NCI-H2081 (cell line): ENCODE results near the gene AJAP1.

ENCODE experiments used
- DNase-seq, 2 experiments: peaks; one replicate each; lab custom pipeline; 2025; lab: John Stamatoyannopoulos, UW

AJAP1 gene

DNA sequence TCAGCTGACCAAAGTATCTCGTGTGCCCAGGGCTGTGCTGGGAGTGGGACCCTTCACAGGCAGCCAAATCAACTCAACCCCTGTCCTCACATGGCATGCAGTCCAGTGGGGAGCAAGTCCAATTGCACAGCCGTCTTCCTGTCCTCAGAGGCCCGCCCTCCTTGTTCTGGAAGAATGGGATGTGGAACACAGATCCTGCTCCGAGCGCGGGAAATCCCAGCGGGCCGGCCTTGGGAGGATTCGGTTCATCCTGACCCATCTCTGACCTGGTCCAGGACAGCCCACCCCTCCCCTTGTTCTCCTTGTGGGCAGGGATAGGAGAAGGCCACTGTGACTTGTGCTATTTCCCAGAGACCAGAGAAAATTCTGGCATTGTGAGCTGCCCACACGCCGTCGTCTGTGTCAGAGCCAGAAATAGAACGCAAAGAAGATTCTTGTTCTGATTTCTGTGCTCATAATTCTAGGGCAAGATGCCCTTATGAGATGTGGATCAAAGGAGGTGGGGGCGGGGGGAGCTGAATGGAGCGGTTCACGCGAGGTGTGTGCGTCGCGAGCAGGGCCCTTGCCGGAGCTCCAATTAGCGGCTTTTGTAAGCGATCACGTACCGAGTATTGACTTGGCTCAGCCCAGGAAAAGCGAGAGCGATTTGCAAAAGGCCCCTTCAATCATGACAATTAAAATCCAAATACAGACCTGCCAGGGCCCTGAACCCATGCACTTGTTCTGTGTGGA, 79.2 kb downstream of the AJAP1 start:
- no peak for DNase-seq

DNA sequence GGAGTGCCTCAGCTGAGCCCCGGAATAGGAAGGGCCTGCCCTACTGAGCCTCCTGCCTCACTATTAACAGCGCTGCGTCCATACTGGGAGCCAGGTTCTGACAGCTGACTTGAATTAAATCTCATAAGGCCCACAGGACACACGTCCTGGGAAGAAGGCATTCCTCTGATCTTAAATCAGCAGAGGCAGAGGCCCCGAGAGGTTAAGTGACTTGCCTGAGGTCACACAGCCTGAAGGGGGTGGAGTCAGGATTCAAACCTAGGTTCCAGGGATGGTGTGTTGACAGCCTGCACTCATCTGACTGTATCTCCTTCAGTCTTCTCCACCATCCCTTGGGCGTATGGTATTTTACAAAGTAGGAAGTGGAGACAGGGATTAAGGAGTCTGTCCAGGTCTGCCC, 79.8 kb downstream of the AJAP1 start:
- no peak for DNase-seq

- no peak for DNase-seq
These were observed 80.4 kb downstream of the AJAP1 start for GRCh38 chr1:4734791-4735190.

- no peak for DNase-seq
These were observed 81.8 kb downstream of the AJAP1 start for GRCh38 chr1:4736254-4736653.

DNA sequence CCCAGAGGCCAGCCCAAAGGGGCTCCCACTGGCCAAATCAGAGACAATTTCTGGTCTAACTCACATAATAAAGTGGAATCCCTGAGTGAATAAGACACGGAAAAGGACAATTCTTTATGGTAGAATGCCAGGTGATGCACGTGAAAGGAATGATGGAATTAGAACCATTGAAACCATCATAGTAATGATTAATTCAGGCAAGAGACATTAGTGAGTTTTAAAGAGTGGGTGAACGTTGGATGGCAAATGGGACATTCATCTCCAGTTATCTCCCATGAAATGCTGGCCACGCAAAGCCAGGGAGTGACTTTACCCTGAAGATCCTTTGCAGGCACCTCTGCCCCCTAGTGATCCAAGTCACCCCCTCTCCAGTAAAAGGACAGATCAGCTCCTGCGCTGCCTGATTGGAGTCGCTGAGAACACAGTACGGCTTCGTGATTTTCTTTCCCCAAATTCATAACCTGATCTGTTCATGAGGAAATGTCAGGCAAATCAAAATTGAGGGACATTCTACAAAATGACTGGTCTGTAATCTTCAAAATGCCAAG, 87.5 kb downstream of the AJAP1 start:
- DNase-seq, result no peak

DNA sequence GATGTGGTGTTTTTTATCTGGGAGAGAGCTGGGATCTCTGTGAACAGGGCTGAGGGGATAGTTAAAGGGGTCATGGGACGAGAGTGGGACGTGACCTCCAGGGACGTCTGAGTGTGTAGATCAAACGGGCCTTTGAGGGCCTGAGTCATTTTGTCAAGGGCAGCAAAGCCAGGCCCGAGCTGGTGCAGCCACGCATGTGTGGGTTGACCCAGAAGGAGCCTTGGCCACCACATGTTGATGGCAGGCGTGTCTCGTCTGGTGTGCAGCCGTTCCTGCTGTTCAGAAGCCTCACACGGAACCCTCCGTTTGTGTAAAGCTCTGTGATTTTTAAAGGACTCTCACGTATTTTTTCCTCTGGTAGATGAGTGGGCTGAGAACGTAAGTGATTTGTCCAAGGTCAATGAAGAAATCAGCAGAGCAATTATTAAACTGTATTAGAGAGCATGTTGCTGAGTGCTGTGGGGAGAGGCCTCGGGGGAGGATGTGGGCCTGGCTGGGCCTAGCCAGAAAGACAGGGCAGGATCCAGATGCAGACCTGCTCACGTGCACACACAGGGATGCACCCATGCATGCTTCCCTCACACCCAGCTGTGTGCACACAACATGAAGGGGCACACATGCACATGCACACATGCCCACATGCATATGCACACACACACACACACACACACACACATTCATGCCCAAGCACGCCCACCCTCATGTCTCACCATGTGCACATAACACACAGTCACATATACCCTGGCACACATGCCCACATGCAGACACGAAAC, 89.8 kb downstream of the AJAP1 start:
- DNase-seq, result no peak

DNA sequence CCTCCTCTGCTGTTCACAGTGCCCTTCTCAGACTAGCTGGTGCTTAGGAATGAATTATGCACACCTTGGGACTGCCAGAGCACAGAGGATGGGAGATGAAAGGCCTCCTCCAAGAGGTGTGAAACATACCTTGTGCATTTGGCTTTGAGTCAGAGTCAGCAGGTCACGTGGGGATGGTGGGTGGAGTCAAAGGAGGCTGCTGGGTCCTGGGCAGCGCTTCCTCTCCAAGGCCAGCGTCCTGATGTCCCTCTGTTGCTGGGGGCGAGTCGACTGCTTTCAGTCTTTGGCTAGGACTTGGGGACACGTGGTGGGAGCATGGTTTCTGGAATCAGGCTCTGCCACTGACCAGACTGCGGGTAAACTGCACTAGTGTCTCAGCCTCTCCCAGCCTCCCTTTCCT, 91.2 kb downstream of the AJAP1 start:
- DNase-seq, result no peak

- no peak for DNase-seq
These were observed 95.0 kb downstream of the AJAP1 start for GRCh38 chr1:4749406-4749805.

DNA sequence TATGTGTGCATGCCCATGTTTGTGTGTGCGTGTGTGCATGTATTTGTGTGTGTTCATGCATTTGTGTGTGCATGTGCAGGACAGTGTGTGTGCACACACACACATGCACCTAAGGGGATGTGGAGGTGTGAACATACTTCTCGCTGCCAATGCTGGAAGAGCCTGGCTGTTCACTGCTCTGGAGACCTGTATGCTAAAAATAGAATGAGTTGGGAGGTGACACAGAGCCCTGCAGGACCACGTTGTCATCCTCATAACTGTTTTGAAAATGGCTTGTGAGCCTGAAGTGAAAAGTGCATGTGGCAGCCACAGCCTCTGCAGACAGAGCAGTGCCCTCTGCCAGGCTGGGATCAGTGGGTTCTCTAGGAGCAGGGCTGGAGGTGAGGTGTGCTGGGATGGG, 95.8 kb downstream of the AJAP1 start:
- no peak for DNase-seq

DNA sequence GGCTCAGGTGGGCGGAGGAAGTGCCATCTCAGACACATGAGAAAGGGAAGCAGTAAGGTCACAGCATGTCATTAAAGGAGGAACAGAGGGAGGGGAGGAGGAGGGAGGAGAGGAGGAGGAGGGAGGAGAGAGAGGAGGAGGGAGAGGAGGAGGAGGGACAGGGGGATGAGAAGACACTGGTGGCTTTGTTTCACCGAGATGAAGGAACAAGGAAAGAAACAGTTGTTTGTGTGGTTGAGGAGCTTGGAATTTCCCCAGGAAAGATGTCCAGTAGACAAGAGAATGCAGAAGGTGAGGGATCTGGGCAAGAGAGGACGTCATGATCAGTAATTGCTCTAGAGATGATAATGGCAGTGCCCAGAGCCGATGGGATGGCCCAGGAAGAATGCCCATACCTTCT, 97.7 kb downstream of the AJAP1 start:
- no peak for DNase-seq

- no peak for DNase-seq
These were observed 100.4 kb downstream of the AJAP1 start for GRCh38 chr1:4754816-4755215.

- no peak for DNase-seq
These were observed 101.0 kb downstream of the AJAP1 start for GRCh38 chr1:4755301-4755845.

DNA sequence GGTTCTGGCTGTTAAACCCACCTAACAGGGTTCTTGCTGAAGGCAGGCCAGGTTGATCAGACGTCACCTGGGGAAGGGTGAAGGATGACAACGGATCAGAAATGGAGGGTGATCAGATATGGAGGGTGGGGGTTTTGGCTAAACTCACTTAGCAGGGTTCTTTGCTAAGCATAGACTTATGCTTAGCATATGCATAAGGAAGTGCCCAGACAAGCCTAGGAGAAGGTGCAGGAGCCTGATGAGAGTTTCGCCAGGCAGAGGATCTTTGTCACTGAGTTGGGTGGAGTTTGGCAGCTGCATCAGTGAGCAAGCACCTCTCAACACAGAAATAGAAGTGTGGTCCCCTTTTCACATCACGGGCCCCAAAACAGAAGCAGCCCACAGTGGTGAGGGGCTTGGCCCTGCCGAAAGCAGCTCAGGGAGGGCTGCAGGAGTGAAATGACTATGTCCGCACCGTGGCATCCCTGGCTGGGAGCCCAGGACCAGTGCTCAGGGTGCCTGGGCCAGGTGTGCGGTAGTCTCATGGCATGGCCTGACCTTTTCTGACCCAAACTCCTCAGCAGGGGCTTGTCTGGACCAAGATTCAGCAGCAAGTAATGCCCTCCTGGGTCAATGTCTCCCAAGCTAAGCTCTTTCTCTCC, 101.6 kb downstream of the AJAP1 start:
- no peak for DNase-seq

DNA sequence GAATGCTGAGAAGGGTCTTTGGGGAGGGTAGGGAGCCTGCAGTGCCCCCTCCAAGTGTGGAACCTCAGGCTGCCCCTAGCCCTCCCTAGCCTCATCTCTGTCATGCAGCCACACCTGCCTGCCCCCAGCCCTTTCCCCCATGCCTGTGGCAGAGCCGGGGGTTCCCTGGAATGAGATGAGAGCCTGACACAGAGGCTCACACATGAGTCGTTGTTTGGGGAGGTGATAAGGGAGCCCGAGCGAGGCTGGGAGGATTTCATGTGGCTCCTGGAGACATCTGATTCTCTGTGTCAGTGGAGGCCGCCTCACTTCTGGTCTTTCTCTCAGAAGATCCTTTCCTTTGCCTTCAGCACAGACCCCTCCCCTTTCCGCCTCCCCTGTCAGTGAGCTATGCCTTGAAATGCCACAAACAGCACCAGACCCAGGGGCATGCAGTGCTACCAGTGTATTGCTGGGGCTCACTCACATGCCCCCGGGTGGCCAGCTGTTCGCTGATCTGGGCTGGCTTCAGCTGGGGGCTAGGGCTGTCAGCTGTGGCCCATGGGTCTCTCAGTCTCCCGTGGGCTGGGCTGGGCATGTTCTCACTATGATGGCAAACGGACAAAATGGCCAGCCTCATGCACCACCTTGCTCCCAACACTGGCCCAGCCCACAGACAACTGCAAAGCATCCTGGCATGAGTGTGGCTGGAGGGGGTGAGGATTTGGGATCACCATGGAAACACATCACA, 102.6 kb downstream of the AJAP1 start:
- DNase-seq, result no peak

- no peak for DNase-seq
These were observed 105.3 kb downstream of the AJAP1 start for GRCh38 chr1:4759671-4760070.

DNA sequence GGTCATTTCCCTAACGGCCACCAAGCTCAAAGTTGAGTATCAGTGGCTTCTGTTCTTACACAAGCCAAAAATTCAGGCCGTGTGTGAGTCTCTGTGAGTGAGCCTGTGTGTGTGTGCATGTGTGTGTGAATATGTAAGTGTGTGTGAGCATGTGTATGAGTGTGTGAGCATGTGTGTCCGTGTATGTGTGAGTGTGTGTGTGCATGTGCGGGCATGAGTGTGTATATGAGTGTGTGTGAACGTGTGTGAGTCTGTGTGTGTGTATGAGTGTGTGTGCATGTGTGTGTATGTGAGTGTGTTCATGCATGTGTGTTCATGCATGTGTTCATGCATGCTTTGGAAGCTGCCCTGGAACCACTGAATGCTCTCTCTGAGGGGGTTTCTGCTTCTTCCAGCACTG, 105.7 kb downstream of the AJAP1 start:
- no peak for DNase-seq

DNA sequence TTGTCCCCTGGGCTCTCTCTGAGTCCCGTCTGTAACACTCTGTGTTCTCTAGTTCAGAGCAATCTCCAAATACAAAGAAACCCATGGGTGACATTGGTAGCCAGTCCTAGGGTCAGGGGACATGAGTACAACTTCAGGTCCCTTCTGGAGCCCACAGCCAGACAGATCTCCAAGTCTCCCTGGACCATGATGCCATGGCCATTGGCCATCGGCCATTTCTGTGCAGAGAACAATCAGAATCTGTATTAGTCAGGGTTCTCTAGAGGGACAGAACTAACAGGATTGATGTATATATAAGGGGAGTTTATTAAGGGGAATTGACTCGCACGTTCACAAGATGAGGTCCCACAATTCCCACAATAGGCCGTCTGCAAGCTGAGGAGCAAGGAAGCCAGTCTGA, 106.9 kb downstream of the AJAP1 start:
- no peak for DNase-seq

DNA sequence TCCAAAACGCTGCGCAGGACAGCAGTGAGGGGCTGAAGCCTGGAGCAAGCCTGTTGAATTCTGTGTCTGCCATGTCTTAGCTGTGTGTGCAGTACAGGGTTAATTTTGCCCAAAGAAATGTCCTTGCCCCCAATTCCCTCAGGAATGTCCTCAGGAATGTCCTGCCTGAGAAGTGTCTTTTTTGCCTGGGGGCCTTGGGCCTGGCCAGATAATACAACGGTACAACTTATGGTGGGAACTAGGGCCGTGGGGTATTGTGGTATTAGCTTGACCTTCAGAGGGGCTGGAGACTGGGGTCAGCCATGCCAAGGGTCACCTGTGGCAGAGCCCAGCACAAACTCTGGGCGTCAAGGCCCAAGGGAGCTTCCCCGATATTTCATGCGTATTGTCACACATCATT, 107.7 kb downstream of the AJAP1 start:
- no peak for DNase-seq

- DNase-seq, result no peak
These were observed 112.9 kb downstream of the AJAP1 start for GRCh38 chr1:4767308-4767707.

DNA sequence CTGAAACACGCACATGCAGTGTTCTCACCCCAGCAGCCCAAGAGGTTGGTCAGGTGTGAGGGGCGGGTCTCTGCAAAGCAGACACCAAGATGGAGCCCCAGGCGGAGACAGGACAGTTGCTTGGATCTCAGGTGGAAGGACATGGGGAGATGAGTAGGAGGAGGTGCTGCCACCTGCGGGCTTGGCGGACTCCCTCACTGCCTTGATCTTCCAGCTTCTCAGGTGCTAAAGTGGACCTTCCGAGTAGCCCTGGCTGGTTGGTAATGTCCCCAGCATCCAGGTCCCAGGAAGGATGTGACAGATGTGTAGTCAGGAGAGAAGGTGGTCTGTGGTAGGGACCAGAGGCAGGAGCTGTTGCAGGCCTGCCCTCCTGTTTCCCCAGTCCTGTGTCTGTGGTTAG, 114.1 kb downstream of the AJAP1 start:
- no peak for DNase-seq

- no peak for DNase-seq
These were observed 115.3 kb downstream of the AJAP1 start for GRCh38 chr1:4769516-4770280.
